ENCODE results near the gene DDOST.
"Not testable (repeated sequence)": the region's sequence is repeated elsewhere in the genome, so short reads cannot be mapped to it uniquely, and the experiment has no call there.

DDOST gene

DNA sequence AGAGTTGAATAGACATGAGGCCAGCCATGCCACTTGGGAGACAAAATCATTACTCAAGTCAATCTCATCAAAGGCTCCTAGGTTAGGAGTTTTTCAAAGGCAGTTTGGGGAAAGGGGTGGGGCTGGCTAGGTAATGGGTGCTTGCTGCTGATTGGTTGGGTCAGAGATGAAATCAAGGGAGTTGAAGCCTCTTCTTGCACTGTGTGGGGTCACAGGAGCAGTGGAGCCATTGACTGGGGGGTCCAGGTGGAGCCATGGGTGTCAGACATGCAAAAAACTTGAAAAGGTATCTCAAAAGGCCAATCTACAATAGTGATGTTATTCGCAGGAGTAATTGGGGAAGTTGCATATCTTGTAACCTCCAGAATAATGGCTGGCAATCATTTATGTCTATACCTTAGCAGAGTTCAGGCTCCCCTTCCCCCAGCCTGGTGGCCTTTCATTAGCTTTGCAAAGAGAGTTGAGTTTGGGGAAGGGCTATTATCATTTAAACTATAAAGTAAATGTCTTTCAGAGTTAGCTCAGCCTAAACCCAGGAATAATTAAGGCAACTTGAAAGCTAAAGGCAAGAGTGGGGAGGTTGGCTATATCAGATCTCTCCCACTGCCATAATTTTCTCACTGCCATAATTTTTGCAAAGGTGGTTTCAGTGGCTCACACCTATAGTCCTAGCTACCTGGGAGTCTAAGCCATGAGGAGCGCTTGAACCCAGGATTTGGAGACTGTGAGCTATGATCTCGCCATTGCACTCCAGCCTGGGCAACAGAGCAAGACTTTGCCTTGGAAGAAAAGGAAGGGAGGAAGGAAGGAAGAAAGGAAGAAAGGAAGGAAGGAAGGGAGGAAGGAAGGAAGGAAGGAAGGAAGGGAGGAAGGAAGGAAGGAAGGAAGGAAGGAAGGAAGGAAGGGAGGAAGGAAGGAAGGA, 35.7 kb downstream of the DDOST start:
- DNase-seq (ENCODE audit: low read depth, low spot score) = no peak

DNA sequence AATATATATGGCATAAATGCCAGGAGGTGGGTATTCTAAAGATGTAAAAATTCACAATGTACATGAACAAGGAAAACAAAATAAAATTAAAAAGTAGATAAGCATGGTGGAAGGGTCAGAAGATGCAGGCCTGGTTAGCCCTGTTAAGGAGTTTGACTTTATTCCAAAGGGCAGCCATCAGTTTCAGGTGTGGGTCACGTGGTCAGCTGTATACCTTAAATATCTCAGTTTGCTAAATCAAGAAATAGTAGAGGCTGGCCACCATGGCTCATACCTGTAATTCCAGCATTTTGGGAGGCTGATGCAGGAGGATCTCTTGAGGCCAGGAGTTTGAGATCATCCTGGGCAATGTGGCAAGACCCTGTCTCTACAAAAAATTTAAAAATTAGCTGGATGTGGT, 36.5 kb downstream of the DDOST start:
- no peak for DNase-seq (ENCODE audit: low read depth, low spot score)

DNA sequence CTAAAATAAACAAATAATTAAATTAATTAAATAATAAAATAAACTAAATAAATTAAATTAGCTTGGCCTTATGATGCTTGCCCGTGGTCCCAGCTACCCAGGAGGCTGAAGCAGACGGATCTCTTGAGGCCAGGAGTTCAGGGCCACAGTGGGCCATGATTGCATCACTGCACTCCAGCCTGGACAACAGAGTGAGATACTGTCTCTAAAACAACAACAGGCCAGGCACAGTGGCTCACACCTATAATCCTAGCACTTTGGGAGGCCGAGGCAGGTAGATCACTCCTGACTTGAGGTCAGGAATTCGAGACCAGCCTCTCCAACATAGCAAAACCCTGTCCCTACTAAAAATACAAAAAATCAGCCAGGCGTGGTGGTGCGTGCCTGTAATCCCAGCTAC, 40.2 kb downstream of the DDOST start:
- DNase-seq (ENCODE audit: low read depth, low spot score) = no peak

DNA sequence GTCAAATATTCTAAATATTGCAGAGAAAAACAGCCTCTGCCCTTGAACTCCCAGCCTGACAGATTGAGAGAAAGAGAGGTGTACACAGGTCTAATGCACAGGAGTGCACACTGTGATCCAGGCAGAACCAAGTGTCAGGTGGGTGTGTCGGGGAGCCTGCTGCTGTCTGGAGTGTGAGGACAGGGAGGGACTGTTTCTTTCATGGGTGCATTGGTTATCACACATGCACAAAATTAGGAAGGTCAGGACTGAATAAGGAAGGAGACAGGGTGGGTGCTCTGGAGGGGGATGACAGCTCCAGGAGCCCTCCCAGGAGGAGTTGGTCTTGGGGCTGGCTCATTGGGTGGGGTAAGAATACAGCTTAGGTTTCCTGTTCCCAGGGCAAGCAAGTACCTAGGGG, 41.2 kb downstream of the DDOST start:
- no peak for DNase-seq (ENCODE audit: low read depth, low spot score)

GRCh38 chr1:20618550-20618949, 42.6 kb downstream of the DDOST start:
- DNase-seq (ENCODE audit: low read depth, low spot score) = no peak

- DNase-seq (ENCODE audit: low read depth, low spot score) = no peak
Observed at GRCh38 chr1:20616847-20617487, 44.2 kb downstream of the DDOST start.

DNA sequence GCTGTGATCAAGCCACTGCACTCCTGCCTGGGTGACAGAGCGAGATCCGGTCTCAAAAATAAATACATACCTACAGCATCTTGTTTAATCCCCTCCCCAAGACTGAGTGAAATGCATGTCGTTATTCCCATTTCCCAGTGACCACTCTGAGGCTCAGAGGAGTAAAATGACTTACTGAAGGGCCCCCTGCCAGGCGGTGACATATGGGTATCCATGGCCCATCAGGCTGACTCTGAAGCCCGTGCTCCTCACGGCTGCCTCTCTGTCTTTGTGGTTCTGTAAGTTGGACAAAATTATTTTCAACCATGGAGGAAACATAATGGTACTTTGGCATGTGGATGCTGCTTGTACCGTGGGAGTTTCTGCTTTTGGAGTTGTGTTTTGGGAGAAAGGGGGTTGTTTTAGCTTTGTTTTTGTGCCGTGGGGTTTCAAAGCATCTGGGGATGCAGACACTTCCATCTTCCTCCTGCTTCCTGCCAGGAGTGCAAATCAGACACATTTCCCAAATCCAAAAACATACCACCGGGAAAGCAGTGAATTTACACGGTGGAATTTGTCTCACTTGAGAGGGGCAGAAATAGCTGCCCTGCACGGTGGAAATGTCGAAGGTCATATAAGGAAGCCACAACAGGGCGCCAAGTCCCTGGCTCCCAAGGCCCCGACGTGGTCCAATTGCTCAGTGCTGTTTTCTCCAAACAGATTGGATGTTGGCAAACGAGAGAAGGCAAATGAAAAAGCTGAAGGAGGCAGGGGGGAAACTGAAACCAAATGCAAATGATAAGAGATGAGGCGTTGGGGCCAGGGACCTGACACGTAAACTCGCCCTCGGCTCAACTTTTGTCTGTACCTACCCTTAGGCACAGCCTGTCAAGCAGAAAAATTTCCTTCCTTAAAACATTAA, 45.0 kb downstream of the DDOST start:
- DNase-seq (ENCODE audit: low read depth, low spot score) = no peak

GRCh38 chr1:20614131-20614579, 47.0 kb downstream of the DDOST start:
- no peak for DNase-seq (ENCODE audit: low read depth, low spot score)

DNA sequence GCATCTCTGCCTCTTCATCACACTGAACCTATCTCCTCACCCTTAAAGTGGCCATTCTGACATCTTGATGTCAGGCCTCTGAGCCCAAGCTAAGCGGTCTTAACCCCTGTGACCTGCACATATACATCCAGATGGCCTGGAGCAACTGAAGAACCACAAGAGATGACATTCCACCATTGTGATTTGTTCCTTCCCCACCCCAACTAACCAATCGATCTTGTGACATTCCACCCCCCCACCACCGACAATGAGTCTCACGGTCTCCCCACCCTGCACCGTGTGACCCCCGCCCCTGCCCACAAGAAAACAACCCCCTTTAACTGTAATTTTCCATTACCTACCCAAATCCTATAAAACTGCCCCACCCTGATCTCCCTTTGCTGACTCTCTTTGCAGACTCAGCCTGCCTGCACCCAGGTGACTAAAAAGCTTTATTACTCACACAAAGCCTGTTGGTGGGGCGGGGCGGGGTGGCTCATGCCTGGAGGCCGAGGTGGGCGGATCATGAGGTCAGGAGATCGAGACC, 48.9 kb downstream of the DDOST start:
- no peak for DNase-seq (ENCODE audit: low read depth, low spot score)

DNA sequence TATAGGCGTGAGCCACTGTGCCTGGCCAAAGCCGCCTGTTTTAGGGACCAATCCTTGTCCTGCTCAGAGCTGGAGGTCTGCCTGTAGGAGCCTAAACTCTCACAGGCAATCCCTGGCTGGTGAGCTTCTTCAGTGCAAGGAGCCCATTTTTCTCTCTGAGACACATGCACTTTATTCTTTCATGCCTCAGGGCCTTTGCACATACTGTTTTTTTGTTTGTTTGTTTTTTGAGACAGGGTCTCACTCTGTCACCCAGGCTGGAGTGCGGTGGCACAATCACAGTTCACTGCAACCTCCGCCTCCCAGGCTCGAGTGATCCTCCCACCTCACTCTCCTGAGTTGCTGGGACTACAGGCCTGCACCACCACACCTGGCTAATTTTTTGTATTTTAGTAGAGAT, 49.5 kb downstream of the DDOST start:
- DNase-seq (ENCODE audit: low read depth, low spot score) = no peak

GRCh38 chr1:20610970-20611369, 50.2 kb downstream of the DDOST start:
- no peak for DNase-seq (ENCODE audit: low read depth, low spot score)

DNA sequence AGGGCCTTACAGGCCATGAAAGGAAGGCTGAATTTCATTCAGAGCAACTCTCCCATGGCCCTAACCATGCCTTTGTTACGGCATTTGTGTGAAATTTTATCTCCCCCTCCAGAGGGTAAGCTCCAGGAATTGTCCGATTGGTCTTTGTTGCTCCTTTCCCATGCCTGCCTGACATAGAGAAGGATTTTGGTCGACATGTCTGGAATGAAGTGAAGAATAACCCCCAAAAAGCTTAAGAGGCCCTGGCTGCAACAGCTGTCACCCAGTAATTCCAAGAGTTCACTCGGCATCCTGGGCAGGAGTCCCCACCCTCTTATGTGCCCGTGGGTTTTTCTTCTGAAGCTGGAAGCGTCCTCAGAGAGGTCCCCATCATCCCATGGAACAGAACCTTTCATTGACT, 51.6 kb downstream of the DDOST start:
- no peak for DNase-seq (ENCODE audit: low read depth, low spot score)

DNA sequence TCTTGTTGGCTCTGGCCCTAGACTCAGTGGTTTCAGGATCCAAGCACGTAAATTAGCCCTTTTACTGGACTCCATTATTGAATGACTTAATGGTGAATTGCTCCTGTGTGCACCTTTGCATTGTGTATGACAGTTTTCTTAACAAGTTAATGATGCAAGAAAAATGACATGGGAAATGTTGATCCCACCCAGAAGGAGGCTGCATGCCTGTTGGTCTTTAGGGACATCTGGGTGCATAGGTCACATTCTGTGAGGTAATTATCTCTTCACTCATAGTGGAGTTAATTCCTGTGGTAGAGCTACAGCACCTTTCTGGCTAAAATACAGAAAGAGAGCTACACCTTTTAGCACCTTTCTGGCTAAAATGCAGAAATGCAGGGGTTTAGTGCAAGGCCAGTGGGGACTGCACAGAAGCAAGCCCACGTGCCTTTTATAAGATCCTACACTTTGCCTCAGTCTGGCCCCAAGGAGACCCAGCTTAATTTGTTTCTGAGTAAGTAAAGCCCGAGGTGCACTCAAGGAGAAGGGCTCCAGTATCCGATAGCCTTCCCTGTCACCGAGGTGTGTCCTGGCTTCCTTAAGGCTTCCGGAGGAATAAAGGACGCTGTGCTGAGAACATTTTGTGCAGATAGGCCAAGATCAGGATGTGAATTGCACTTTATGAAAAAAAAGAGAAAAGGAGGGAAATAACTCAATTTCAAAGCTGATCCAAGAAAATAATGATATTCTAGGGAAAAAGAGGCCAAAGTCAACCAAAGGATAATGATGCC, 54.2 kb downstream of the DDOST start:
- DNase-seq (ENCODE audit: low read depth, low spot score) = not testable (repeated sequence)

- no peak for DNase-seq (ENCODE audit: low read depth, low spot score)
Observed at GRCh38 chr1:20604678-20605077, 56.5 kb downstream of the DDOST start.

DNA sequence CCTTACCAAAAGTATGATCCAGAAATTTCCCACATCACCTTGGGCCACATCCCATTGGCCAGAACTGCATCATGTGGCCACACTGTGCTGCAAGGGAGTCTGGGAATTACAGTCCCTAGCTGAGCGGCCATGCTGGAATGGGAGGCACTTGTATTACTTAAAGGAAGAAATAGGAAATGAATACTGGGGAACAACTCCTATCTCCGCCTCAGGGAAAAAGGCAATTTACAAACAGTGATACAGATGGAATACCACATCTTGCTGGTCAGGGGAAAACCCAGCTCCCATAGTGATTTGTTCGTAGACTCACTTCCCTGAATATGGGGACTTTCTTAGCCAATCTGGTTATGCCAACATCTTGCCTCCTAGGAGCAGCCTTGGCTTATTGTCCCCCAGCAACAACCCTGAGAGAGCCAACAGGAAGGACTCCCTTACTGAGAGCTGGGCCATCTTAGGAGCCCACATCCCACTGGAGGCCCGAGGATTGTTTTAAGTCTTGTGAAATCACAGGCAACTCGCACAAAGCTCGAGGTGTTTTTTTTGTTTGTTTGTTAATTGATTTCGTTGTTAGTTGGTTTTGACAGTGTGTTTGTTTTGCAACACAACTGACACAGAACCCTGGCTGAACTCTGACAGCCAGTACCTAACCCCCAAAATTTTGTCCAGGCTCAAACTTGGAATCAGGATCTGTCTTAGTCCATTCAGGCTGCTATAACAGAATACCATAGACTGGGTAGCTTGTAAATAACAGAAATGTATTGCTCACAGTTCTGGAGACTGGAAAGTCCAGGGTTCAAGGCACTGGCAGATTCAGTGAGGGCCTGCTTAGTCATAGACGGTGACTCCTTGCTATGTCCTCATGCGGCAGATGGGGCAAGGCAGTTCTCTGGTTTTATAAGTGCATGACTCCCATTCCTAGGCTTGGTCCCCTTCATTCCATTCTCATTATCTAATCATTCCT, 57.4 kb downstream of the DDOST start:
- no peak for DNase-seq (ENCODE audit: low read depth, low spot score)

DNA sequence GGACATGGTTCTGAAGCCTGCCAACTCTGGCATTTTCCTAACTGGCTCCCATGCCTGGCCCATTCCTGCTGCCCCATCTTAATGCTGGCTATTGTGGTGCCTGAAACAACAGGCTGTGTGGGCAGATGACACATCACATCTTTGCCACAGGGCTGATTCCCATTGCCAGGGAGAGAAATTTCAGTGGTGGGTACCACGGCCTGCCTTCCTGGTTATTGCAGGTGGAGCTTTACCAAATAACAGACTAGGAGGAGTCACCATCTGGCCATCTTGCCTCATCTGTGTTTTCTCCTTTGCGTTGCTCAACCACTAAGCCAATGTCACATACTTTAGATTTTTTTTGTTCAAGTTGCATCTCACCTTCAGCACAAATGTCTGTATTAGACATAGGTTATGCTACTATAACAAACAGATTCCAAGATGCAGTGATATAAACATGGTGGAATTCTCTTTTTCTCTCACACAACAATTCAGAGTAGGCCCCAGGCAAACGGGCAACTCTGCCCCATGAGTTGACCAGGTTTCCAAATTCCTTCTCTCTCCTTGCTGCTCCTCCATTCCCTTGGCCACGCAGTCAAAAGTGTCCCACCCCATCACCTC, 58.2 kb downstream of the DDOST start:
- DNase-seq (ENCODE audit: low read depth, low spot score) = no peak

All from iPS DF 19.7 (cell line).